IMR-90 (cell line): Measurements from ENCODE around the gene DBX1. TPM values are rescaled to one million over a fixed set of nuclear protein-coding genes. Genes with fewer than 3 reads are reported as not detected.

ENCODE experiments used
- ATAC-seq: fragments of 200-7000 bp; cut with Tn5 transposase; 2 replicates; pipeline ENCODE4 v1.9.1; 2020; ENCODE audit warnings: low read depth, mild to moderate bottlenecking, moderate library complexity
- BruUV-seq: library from RNA; stranded (reverse); fragments of 400-500 nt; replicated peaks from 2 replicates; lab custom pipeline; 2021; lab: Mats Ljungman, UMichigan
- CTCF ChIA-PET: fragments of 300-600 bp; formaldehyde crosslinking; extraction: SDS; loops from one replicate; lab custom pipeline; 2021; ENCODE audit warnings: antibody characterized with exemption; lab: Yijun Ruan, JAX
- POLR2A ChIA-PET: fragments of 300-600 bp; sonication (Branson Sonifier 250); formaldehyde crosslinking; loops from one replicate; lab custom pipeline; 2022; ENCODE audit warnings: antibody characterized with exemption; ENCODE audit not compliant: unreplicated experiment; lab: Charles Lee
- DNase-seq: peaks from one replicate; pipeline ENCODE4 v3.0.0; 2013
- H2AFZ ChIP-seq: replicated peaks from 2 replicates; pipeline ENCODE3; 2013; ENCODE audit warnings: low read length, mild to moderate bottlenecking; ENCODE audit not compliant: poor library complexity
- H2AK5ac ChIP-seq: 2 replicates; pipeline ENCODE4 v1.6.1; 2013; ENCODE audit warnings: low read depth, low read length, inconsistent platforms
- H2AK9ac ChIP-seq: replicated peaks from 2 replicates; pipeline ENCODE3; 2013; ENCODE audit warnings: mild to moderate bottlenecking, low read depth, low read length, moderate library complexity; ENCODE audit not compliant: poor library complexity
- H2BK120ac ChIP-seq: 2 replicates; pipeline ENCODE4 v1.6.1; 2013; ENCODE audit warnings: low read depth, low read length, inconsistent platforms
- H2BK15ac ChIP-seq: 3 replicates; pipeline ENCODE4 v1.6.1; 2013; ENCODE audit warnings: low read depth, low read length, inconsistent platforms
- H2BK20ac ChIP-seq: 2 replicates; pipeline ENCODE4 v1.6.1; 2013; ENCODE audit warnings: low read depth, mild to moderate bottlenecking, inconsistent platforms, low read length, moderate library complexity
- H2BK5ac ChIP-seq: 2 replicates; pipeline ENCODE4 v1.6.1; 2013; ENCODE audit warnings: mild to moderate bottlenecking, low read depth, low read length, inconsistent platforms; ENCODE audit not compliant: poor library complexity, severe bottlenecking
- H3K14ac ChIP-seq: replicated peaks from 2 replicates; pipeline ENCODE4 v1.6.1; 2013; ENCODE audit warnings: low read depth, low read length, inconsistent platforms
- H3K18ac ChIP-seq: 2 replicates; pipeline ENCODE4 v1.6.1; 2013; ENCODE audit warnings: low read depth, low read length, control low read depth
- H3K23ac ChIP-seq: 2 replicates; pipeline ENCODE4 v1.6.1; 2013; ENCODE audit warnings: low read depth, low read length, inconsistent platforms
- H3K27ac ChIP-seq: 2 replicates; pipeline ENCODE4 v1.5.1; 2013; ENCODE audit warnings: mild to moderate bottlenecking, control low read depth, low read length; ENCODE audit not compliant: insufficient read depth
- H3K27me3 ChIP-seq: 2 replicates; pipeline ENCODE4 v1.6.1; 2013; ENCODE audit warnings: low read length; ENCODE audit not compliant: control insufficient read depth, insufficient read depth
- H3K36me3 ChIP-seq: 2 replicates; pipeline ENCODE4 v1.6.1; 2013; ENCODE audit warnings: low read length, mixed read lengths; ENCODE audit not compliant: control insufficient read depth, insufficient read depth
- H3K4ac ChIP-seq: 2 replicates; pipeline ENCODE4 v1.6.1; 2013; ENCODE audit warnings: low read depth, low read length, inconsistent platforms
- H3K4me1 ChIP-seq: 2 replicates; pipeline ENCODE4 v1.6.1; 2013; ENCODE audit warnings: low read length, mixed read lengths; ENCODE audit not compliant: control insufficient read depth, insufficient read depth
- H3K4me2 ChIP-seq: 2 replicates; pipeline ENCODE4 v1.6.1; 2013; ENCODE audit warnings: low read depth, mild to moderate bottlenecking, control low read depth, low read length, moderate library complexity
- H3K4me3 ChIP-seq: 2 replicates; pipeline ENCODE4 v1.5.1; 2013; ENCODE audit warnings: low read depth, mild to moderate bottlenecking, control low read depth, low read length, moderate library complexity; ENCODE audit not compliant: insufficient read depth
- H3K56ac ChIP-seq: 2 replicates; pipeline ENCODE4 v1.6.1; 2013; ENCODE audit warnings: low read length, inconsistent platforms; ENCODE audit not compliant: insufficient read depth; ENCODE audit errors: extremely low read depth
- H3K79me1 ChIP-seq, 2 experiments: 2 replicates each; pipeline ENCODE4 v1.6.1; 2013; ENCODE audit warnings: low read length in 2 of 2, inconsistent platforms in 1 of 2, low read depth in 1 of 2
- H3K9ac ChIP-seq: 2 replicates; pipeline ENCODE4 v1.6.1; 2013; ENCODE audit warnings: low read depth, low read length, control low read depth
- H3K9me1 ChIP-seq: 2 replicates; pipeline ENCODE4 v1.6.1; 2013; ENCODE audit warnings: low read length, inconsistent platforms; ENCODE audit not compliant: insufficient read depth
- H3K9me3 ChIP-seq: 2 replicates; pipeline ENCODE4 v1.6.1; 2013; ENCODE audit warnings: low read length; ENCODE audit not compliant: control insufficient read depth, insufficient read depth
- H4K20me1 ChIP-seq: 2 replicates; pipeline ENCODE4 v1.6.1; 2013; ENCODE audit warnings: low read length, inconsistent platforms; ENCODE audit not compliant: insufficient read depth
- H4K5ac ChIP-seq: 2 replicates; pipeline ENCODE4 v1.6.1; 2013; ENCODE audit warnings: mild to moderate bottlenecking, low read depth, low read length, control low read depth
- H4K8ac ChIP-seq, 2 experiments: 2 replicates each; pipeline ENCODE4 v1.6.1; 2013; ENCODE audit warnings: low read depth in 2 of 2, low read length in 2 of 2, control low read depth in 1 of 2, inconsistent platforms in 1 of 2
- H4K91ac ChIP-seq: 2 replicates; pipeline ENCODE4 v1.6.1; 2013; ENCODE audit warnings: low read depth, low read length, inconsistent platforms; ENCODE audit not compliant: insufficient read depth
- BHLHE40 ChIP-seq: fragments of 150-350 bp; IDR thresholded peaks from 2 replicates; pipeline ENCODE4 v1.6.1; 2016; ENCODE audit warnings: mild to moderate bottlenecking, low read depth, low read length
- CEBPB ChIP-seq: IDR thresholded peaks from 2 replicates; pipeline ENCODE4 v1.6.1; 2012; ENCODE audit warnings: low read depth, low read length, improper control_type of control experiment
- CTCF ChIP-seq: conservative IDR thresholded peaks from 2 replicates; pipeline ENCODE4 v1.5.1; 2012; ENCODE audit warnings: mild to moderate bottlenecking, low read depth, low read length, improper control_type of control experiment
- MAFK ChIP-seq: IDR thresholded peaks from 2 replicates; pipeline ENCODE4 v1.6.1; 2012; ENCODE audit warnings: low read depth, low read length, improper control_type of control experiment
- MAZ ChIP-seq: IDR thresholded peaks from 2 replicates; pipeline ENCODE4 v1.6.1; 2012; ENCODE audit warnings: low read depth, mild to moderate bottlenecking, low read length, improper control_type of control experiment, moderate library complexity, borderline replicate concordance
- MXI1 ChIP-seq: IDR thresholded peaks from 2 replicates; pipeline ENCODE4 v1.6.1; 2012; ENCODE audit warnings: low read depth, mild to moderate bottlenecking, low read length, moderate library complexity, borderline replicate concordance
- NFE2L2 ChIP-seq: fragments of 150-350 bp; IDR thresholded peaks from 2 replicates; pipeline ENCODE4 v1.6.1; 2016; ENCODE audit warnings: low read depth, mild to moderate bottlenecking, low read length
- POLR2A ChIP-seq: IDR thresholded peaks from 2 replicates; pipeline ENCODE4 v1.6.1; 2012; ENCODE audit warnings: mild to moderate bottlenecking, low read depth, low read length
- RAD21 ChIP-seq: IDR thresholded peaks from 2 replicates; pipeline ENCODE4 v1.6.1; 2012; ENCODE audit warnings: low read length, improper control_type of control experiment
- RCOR1 ChIP-seq: IDR thresholded peaks from 2 replicates; pipeline ENCODE4 v1.6.1; 2012; ENCODE audit warnings: mild to moderate bottlenecking, low read length, improper control_type of control experiment; ENCODE audit not compliant: insufficient replicate concordance
- RFX5 ChIP-seq: IDR thresholded peaks from 2 replicates; pipeline ENCODE4 v1.8.0; 2012; ENCODE audit warnings: low read depth, mild to moderate bottlenecking, low read length, moderate library complexity
- SMC3 ChIP-seq: fragments of 150-350 bp; IDR thresholded peaks from 2 replicates; pipeline ENCODE4 v1.6.1; 2016; ENCODE audit warnings: low read depth, mild to moderate bottlenecking, antibody characterized with exemption, low read length, moderate library complexity
- dilution Hi-C: fragments of 300-500 bp; cut with HindIII; formaldehyde crosslinking; loops from one replicate; pipeline ENCODE4 v1.14.3; 2018; ENCODE audit warnings: low sequenced_read_pairs; ENCODE audit not compliant: unreplicated experiment
- in situ Hi-C: fragments of 300-500 bp; cut with MboI; formaldehyde crosslinking; loops from 3 replicates; pipeline ENCODE4 v1.14.3; 2019; ENCODE audit warnings: low sequenced_read_pairs, inconsistent platforms, mixed read lengths
- intact Hi-C: fragments of 100-400 bp; cut with micrococcal nuclease; formaldehyde crosslinking; loops from 2 replicates; pipeline ENCODE4 v1.10.0; 2022
- polyA plus RNA-seq, 3 experiments: library from polyadenylated mRNA; depleted of rRNA; stranded (reverse); fragments of >200 nt; gene quantifications; 2 replicates each; pipeline ENCODE4 v1.2.3, GENCODE V29; 2012; ENCODE audit warnings: low replicate concordance in 1 of 3
- total RNA-seq: library from RNA; depleted of rRNA; stranded (reverse); fragments of >200 nt; gene quantifications from 2 replicates; pipeline ENCODE4 v1.2.3, GENCODE V29; 2012
- TF ChIP-seq, protein P1 (sequence below): fragments of 150-350 bp; IDR thresholded peaks from 2 replicates; pipeline ENCODE4 v1.6.1; 2017; ENCODE audit warnings: mild to moderate bottlenecking, antibody characterized with exemption, low read length, low read depth

Gene DBX1
- total and polyA plus RNA-seq, 2 of the 4 experiments (the other 2 are of a cell fraction), result not detected

DNA sequence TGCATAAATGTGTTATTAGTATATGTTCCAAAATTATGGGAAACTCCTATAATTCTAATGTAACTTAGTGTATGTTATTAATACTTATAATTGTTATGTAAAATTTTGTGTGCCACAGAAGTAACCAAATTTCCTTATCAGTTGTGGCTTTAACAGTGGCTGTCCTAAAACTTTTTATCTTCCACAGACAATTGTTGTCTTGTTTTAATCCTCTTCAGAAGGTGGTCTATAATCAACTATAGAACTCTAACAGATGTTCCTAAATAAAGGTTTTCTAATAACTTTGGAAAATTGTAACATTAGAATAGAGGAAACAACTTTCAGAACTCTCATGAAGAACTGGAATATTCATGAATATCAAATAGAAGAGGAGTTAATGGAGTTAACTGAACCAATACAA is 44.4 kb upstream of the DBX1 start:
- Histone ChIP-seq H2BK120ac (no peak overlapping the region), H3K9me3 (no peaks in the 10 kb centered on the region; the same call in 1 of the 2 replicates), H2AK9ac (no peak overlapping the region), H3K4me2 (no peak overlapping the region), H3K36me3 (no peaks in the 10 kb centered on the region), H3K27ac (no peak overlapping the region), H2BK5ac (no peak overlapping the region), H3K4me1 (no peaks in the 10 kb centered on the region), H3K18ac (no peak overlapping the region), H2AFZ (no peak overlapping the region), H2BK15ac (no peak overlapping the region), H3K4ac (no peak overlapping the region), H2AK5ac (no peak overlapping the region), H3K9ac (no peak overlapping the region), H2BK20ac (no peak overlapping the region), H3K23ac (no peak overlapping the region), H3K4me3 (no peak overlapping the region), H3K9me1 (no peaks in the 10 kb centered on the region), H3K27me3 (peaks cover 38% of the 10 kb centered on the region), H4K5ac (no peak overlapping the region), H3K14ac (no peak overlapping the region), H3K79me1 (no peaks in the 10 kb centered on the region), H4K91ac (no peak overlapping the region), H3K56ac (no peak overlapping the region), H4K8ac (no peak overlapping the region), H4K20me1 (no peaks in the 10 kb centered on the region)
- no TSS peak for BruUV-seq
- in situ Hi-C loops (no loop called here), intact Hi-C loops (no loop called here), dilution Hi-C loops (no loop called here)
- TF ChIP-seq NFE2L2 (no peak), RCOR1 (no peak), RFX5 (no peak), SMC3 (no peak), BHLHE40 (no peak), CTCF (no peak), MXI1 (no peak), CEBPB (no peak), MAFK (no peak), POLR2A (no peak), MAZ (no peak), RAD21 (no peak)
- TF ChIP-seq, protein P1, sequence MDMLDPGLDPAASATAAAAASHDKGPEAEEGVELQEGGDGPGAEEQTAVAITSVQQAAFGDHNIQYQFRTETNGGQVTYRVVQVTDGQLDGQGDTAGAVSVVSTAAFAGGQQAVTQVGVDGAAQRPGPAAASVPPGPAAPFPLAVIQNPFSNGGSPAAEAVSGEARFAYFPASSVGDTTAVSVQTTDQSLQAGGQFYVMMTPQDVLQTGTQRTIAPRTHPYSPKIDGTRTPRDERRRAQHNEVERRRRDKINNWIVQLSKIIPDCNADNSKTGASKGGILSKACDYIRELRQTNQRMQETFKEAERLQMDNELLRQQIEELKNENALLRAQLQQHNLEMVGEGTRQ, result no peak
- no peak for DNase-seq
- POLR2A ChIA-PET, result no interaction called here
- no peak for ATAC-seq
- CTCF ChIA-PET, result no interaction called here
